HepG2 (cell line): ENCODE data around the gene GIN1. TPM values are rescaled to one million over a fixed set of nuclear protein-coding genes. Genes with fewer than 3 reads are reported as not detected.

Experiments
- ATAC-seq: fragments of 200-7000 bp; cut with Tn5 transposase; 3 replicates; pipeline ENCODE4 v1.9.1; 2020; ENCODE audit warnings: mild to moderate bottlenecking, moderate library complexity
- BruUV-seq: library from RNA; stranded (reverse); fragments of 400-500 nt; replicated peaks from 2 replicates; lab custom pipeline; 2021; lab: Mats Ljungman, UMichigan
- CTCF ChIA-PET: fragments of 300-600 bp; formaldehyde crosslinking; extraction: SDS; loops from one replicate; lab custom pipeline; 2021; ENCODE audit warnings: low total read pairs, inconsistent platforms, low intra/inter-chr PET ratio; lab: Yijun Ruan, JAX
- POLR2A ChIA-PET: fragments of 350-600 bp; sonication (Branson Sonifier 250); formaldehyde crosslinking; loops from one replicate; lab custom pipeline; 2020; ENCODE audit warnings: antibody characterized with exemption, inconsistent platforms; lab: Yijun Ruan, JAX
- DNase-seq: peaks from one replicate; pipeline ENCODE4 v3.0.0-alpha.2; 2015; ENCODE audit warnings: low spot score
- FAIRE-seq: peaks from 3 replicates; lab custom pipeline; 2011; peaks lifted over from hg19 to GRCh38; lab: Jason Lieb, UNC
- H2AFZ ChIP-seq: one replicate; pipeline ENCODE4 v1.6.1; 2011; ENCODE audit warnings: low read length, inconsistent platforms
- H3K27ac ChIP-seq: fragments of 300-600 bp; 3 replicates; pipeline ENCODE4 v1.8.0; 2011; ENCODE audit warnings: mixed run types, mild to moderate bottlenecking, mixed read lengths, low read length, inconsistent platforms; ENCODE audit not compliant: insufficient read depth; ENCODE audit errors: extremely low read length
- H3K27me3 ChIP-seq, 2 experiments: fragments of 200-600 bp in 1 of 2; 2 replicates in 1 of 2; 3 replicates in 1 of 2; pipeline versions ENCODE4 v1.6.0 to v1.8.0; 2011; ENCODE audit warnings: low read length in 2 of 2, mild to moderate bottlenecking in 2 of 2, moderate library complexity in 2 of 2, inconsistent platforms in 1 of 2; ENCODE audit not compliant: insufficient read depth in 2 of 2, control insufficient read depth in 1 of 2
- H3K36me3 ChIP-seq, 2 experiments: fragments of 200-600 bp in 1 of 2; replicated peaks in 1 of 2; 2 replicates in 1 of 2; 3 replicates in 1 of 2; pipeline versions ENCODE4 v1.5.1 to v1.8.0; 2011; ENCODE audit warnings: low read length in 2 of 2, inconsistent platforms in 1 of 2; ENCODE audit not compliant: insufficient read depth in 2 of 2, control insufficient read depth in 1 of 2
- H3K4me1 ChIP-seq: 2 replicates; pipeline ENCODE4 v1.5.1; 2012; ENCODE audit warnings: low read length, inconsistent platforms; ENCODE audit not compliant: insufficient read depth
- H3K4me2 ChIP-seq: 2 replicates; pipeline ENCODE4 v1.6.0; 2011; ENCODE audit warnings: low read depth, low read length, inconsistent platforms
- H3K4me3 ChIP-seq, 3 experiments: fragments of 200-600 bp in 1 of 3; sonication (generic), shearing (Covaris generic) in 1 of 3; replicated peaks in 1 of 3; 2 replicates each; pipeline ENCODE4 v1.5.1; 2011 to 2016; ENCODE audit warnings: low read length in 3 of 3, inconsistent platforms in 2 of 3, low read depth in 2 of 3, mild to moderate bottlenecking in 2 of 3, control low read depth in 1 of 3, mixed read lengths in 1 of 3; ENCODE audit not compliant: insufficient read depth in 1 of 3
- H3K79me2 ChIP-seq: one replicate; pipeline ENCODE4 v1.6.1; 2011; ENCODE audit warnings: low read length, inconsistent platforms; ENCODE audit not compliant: insufficient read depth
- H3K9ac ChIP-seq: 2 replicates; pipeline ENCODE4 v1.6.0; 2011; ENCODE audit warnings: mild to moderate bottlenecking, low read depth, low read length, inconsistent platforms; ENCODE audit not compliant: insufficient read depth
- H3K9me3 ChIP-seq: 2 replicates; pipeline ENCODE4 v1.5.1; 2012; ENCODE audit warnings: mild to moderate bottlenecking, low read length
- H4K20me1 ChIP-seq: 2 replicates; pipeline ENCODE4 v1.6.0; 2011; ENCODE audit warnings: inconsistent platforms, mild to moderate bottlenecking, low read length, moderate library complexity; ENCODE audit not compliant: insufficient read depth
- ELF3 ChIP-seq: IDR thresholded peaks from 2 replicates; pipeline ENCODE4 v1.6.1; 2016; ENCODE audit warnings: missing genetic modification reagents, missing compliant biosample characterization
- HMGXB4 ChIP-seq, 2 experiments: sonication (generic) in 1 of 2; formaldehyde crosslinking in 1 of 2; IDR thresholded peaks; 2 replicates each; pipeline versions ENCODE4 v1.4.0 to v1.6.1; 2018 to 2020; ENCODE audit warnings: missing genetic modification reagents in 2 of 2, borderline replicate concordance in 1 of 2, low read depth in 1 of 2, mild to moderate bottlenecking in 1 of 2, missing biosample characterization in 1 of 2
- HNF1B ChIP-seq: sonication (generic); formaldehyde crosslinking; IDR thresholded peaks from 2 replicates; pipeline ENCODE4 v1.5.1; 2020; ENCODE audit warnings: mild to moderate bottlenecking, moderate library complexity, missing genetic modification reagents
- HOXA3 ChIP-seq: sonication (generic); formaldehyde crosslinking; IDR thresholded peaks from 2 replicates; pipeline ENCODE4 v1.5.0; 2020; ENCODE audit warnings: missing genetic modification reagents
- KLF16 ChIP-seq, 2 experiments: sonication (generic) in 1 of 2; formaldehyde crosslinking in 1 of 2; IDR thresholded peaks; 2 replicates each; pipeline versions ENCODE4 v1.6.1 to v1.8.0; 2016 to 2023; ENCODE audit warnings: missing genetic modification reagents in 2 of 2, missing compliant biosample characterization in 1 of 2
- KLF6 ChIP-seq: IDR thresholded peaks from 2 replicates; pipeline ENCODE4 v1.8.0; 2016; ENCODE audit warnings: missing biosample characterization, missing genetic modification reagents
- POLR2G ChIP-seq: fragments of 200-400 bp; formaldehyde crosslinking; IDR thresholded peaks from 2 replicates; pipeline ENCODE4 v1.6.1; 2018; ENCODE audit warnings: mild to moderate bottlenecking, low read depth, low read length, moderate library complexity
- SNAPC5 ChIP-seq: sonication (generic); formaldehyde crosslinking; IDR thresholded peaks from 2 replicates; pipeline ENCODE4 v1.8.1; 2023; ENCODE audit warnings: mild to moderate bottlenecking, missing genetic modification reagents, borderline replicate concordance
- ZNF224 ChIP-seq: sonication (generic); formaldehyde crosslinking; IDR thresholded peaks from 2 replicates; pipeline ENCODE4 v1.5.0; 2020; ENCODE audit warnings: mild to moderate bottlenecking, missing genetic modification reagents
- ZNF24 ChIP-seq: fragments of 450-650 bp; IDR thresholded peaks from 2 replicates; pipeline ENCODE4 v1.6.1; 2017; ENCODE audit warnings: antibody characterized with exemption, mild to moderate bottlenecking
- ZNF275 ChIP-seq: sonication (generic); formaldehyde crosslinking; IDR thresholded peaks from 2 replicates; pipeline ENCODE4 v1.8.0; 2022; ENCODE audit warnings: missing genetic modification reagents, mild to moderate bottlenecking, inconsistent platforms, borderline replicate concordance
- ZNF30 ChIP-seq: sonication (generic); formaldehyde crosslinking; IDR thresholded peaks from 2 replicates; pipeline ENCODE4 v1.5.0; 2020; ENCODE audit warnings: mild to moderate bottlenecking, missing genetic modification reagents
- ZNF343 ChIP-seq: sonication (generic); formaldehyde crosslinking; IDR thresholded peaks from 2 replicates; pipeline ENCODE4 v1.4.0; 2020; ENCODE audit warnings: mild to moderate bottlenecking, missing genetic modification reagents
- ZNF546 ChIP-seq: sonication (generic); formaldehyde crosslinking; conservative IDR thresholded peaks from 2 replicates; pipeline ENCODE4 v1.8.1; 2023; ENCODE audit warnings: mild to moderate bottlenecking, missing genetic modification reagents
- ZNF558 ChIP-seq: sonication (generic); formaldehyde crosslinking; IDR thresholded peaks from 2 replicates; pipeline ENCODE4 v1.9.0; 2022; ENCODE audit warnings: mild to moderate bottlenecking, missing genetic modification reagents, borderline replicate concordance
- ZNF766 ChIP-seq: sonication (generic); formaldehyde crosslinking; IDR thresholded peaks from 2 replicates; pipeline ENCODE4 v1.5.0; 2020; ENCODE audit warnings: missing genetic modification reagents, borderline replicate concordance
- ZUFSP ChIP-seq: sonication (generic); formaldehyde crosslinking; IDR thresholded peaks from 2 replicates; pipeline ENCODE4 v1.9.0; 2021; ENCODE audit warnings: missing genetic modification reagents, mild to moderate bottlenecking, borderline replicate concordance
- WGBS: methylation state at CpG from one replicate; pipeline ENCODE4 v1.1.6; 2017; ENCODE audit warnings: low lambda C conversion rate; 5-methylcytosine and 5-hydroxymethylcytosine counted together
- in situ Hi-C: cut with HindIII; loops from 2 replicates; pipeline ENCODE4 v1.10.0; 2017; ENCODE audit warnings: low pct_unique_long_range_greater_than_20kb; ENCODE audit not compliant: extremely low pct_ligation_motif_present
- intact Hi-C: fragments of 100-400 bp; cut with micrococcal nuclease; formaldehyde crosslinking; loops from one replicate; pipeline ENCODE4 v1.10.0; 2022; ENCODE audit not compliant: unreplicated experiment
- polyA plus RNA-seq, 8 experiments: library from polyadenylated mRNA; depleted of rRNA in 3 of 8; stranded (reverse) in 7 of 8; unstranded in 1 of 8; fragments of >200 nt; fragmentation: Illumina TruSeq in 4 of 8; extraction: Trizol in 4 of 8; gene quantifications; 2 replicates each; pipeline versions ENCODE4 v1.2.1 to v1.2.3, GENCODE V29; 2011 to 2016; ENCODE audit warnings: low read depth in 4 of 8, missing spikeins in 1 of 8, mixed read lengths in 1 of 8; ENCODE audit not compliant: insufficient read depth in 1 of 8
- total RNA-seq, 5 experiments: library from RNA; depleted of rRNA; stranded (reverse); fragments of >200 nt; fragmentation: Illumina TruSeq; extraction: Trizol; gene quantifications; 2 replicates each; pipeline ENCODE4 v1.2.3, GENCODE V29; 2016; ENCODE audit warnings: low read depth in 1 of 5

Gene GIN1
- total and polyA plus RNA-seq, 2 of the 13 experiments (the other 11 are each of a cell fraction or from before 2014, with no cell fraction given): 1.7 to 7.7 TPM

- TF ChIP-seq KLF6 (CRISPR knock-in tag): no peak
- no peak for TF ChIP-seq ZNF30 (CRISPR knock-in tag)
- no peak for TF ChIP-seq HNF1B (CRISPR knock-in tag)
- TF ChIP-seq KLF16 (CRISPR knock-in tag; IDR thresholded peaks at IDR 0.05): no peak
- no peak for TF ChIP-seq ZNF546
- no peak for TF ChIP-seq ZNF275 (CRISPR knock-in tag)
- no peak for TF ChIP-seq HOXA3 (CRISPR knock-in tag)
- TF ChIP-seq POLR2G: no peak
- TF ChIP-seq SNAPC5 (CRISPR knock-in tag): no peak
- no peak for TF ChIP-seq ZUFSP
- TF ChIP-seq ZNF224 (CRISPR knock-in tag): no peak
- no peak for TF ChIP-seq ZNF558
- TF ChIP-seq ZNF766 (CRISPR knock-in tag): no peak
- TF ChIP-seq ELF3 (CRISPR knock-in tag): no peak
- TF ChIP-seq ZNF24: no peak
- no peak for TF ChIP-seq HMGXB4 (CRISPR knock-in tag; IDR thresholded peaks at IDR 0.05; ENCODE audit: borderline replicate concordance in 1 of 2, low read depth in 1 of 2)
- no peak for TF ChIP-seq ZNF343 (CRISPR knock-in tag)
- Histone ChIP-seq H3K27ac (no peak overlapping the region), H3K27me3 (no peaks in the 10 kb centered on the region), H4K20me1 (no peaks in the 10 kb centered on the region), H3K79me2 (no peaks in the 10 kb centered on the region), H3K4me2 (no peak overlapping the region), H3K4me3 (no peak overlapping the region), H3K9me3 (no peaks in the 10 kb centered on the region), H3K4me1 (0 out of 2 replicates have a peak, but pooled peaks cover 7% of the 10 kb centered on the region), H3K36me3 (no peaks in the 10 kb centered on the region; a peak in 1 of 5 replicates), H2AFZ (no peak overlapping the region), H3K9ac (no peak overlapping the region)
- no TSS peak for BruUV-seq
- FAIRE-seq (no peak), ATAC-seq (no peak), DNase-seq (no peak)
- ChIA-PET CTCF (no interaction called here), POLR2A (no interaction called here)
- intact Hi-C loops (no loop called here), in situ Hi-C loops (no loop called here)
- WGBS: 97% methylated on average over 1 of the region's 1 CpG
Observed at GRCh38 chr5:103090791-103091190, 29.1 kb downstream of the GIN1 start.
